GM23338 (cell line): ENCODE results near the gene TMEM92.

ENCODE experiments used
- CREB1 ChIP-seq: fragments of 250-450 bp; sonication (Bioruptor Pico); IDR thresholded peaks from 2 replicates; pipeline ENCODE4 v1.5.0; 2020; ENCODE audit warnings: low read depth, mild to moderate bottlenecking, moderate library complexity
- CTCF ChIP-seq, 2 experiments: fragments of 200-600 bp in 1 of 2; sonication (generic) in 1 of 2; conservative IDR thresholded peaks; 2 replicates each; pipeline versions ENCODE4 v1.5.1 to v1.6.1; 2016 to 2017; ENCODE audit warnings: antibody characterized with exemption in 2 of 2, low read depth in 2 of 2, mild to moderate bottlenecking in 2 of 2, moderate library complexity in 1 of 2
- EZH2 ChIP-seq: fragments of 200-600 bp; sonication (generic); IDR thresholded peaks from one replicate; pipeline ENCODE4 v1.8.0; 2017; ENCODE audit warnings: antibody characterized with exemption, mild to moderate bottlenecking, low read depth; ENCODE audit not compliant: unreplicated experiment
- EZH2phosphoT487 ChIP-seq: fragments of 200-600 bp; sonication (generic); IDR thresholded peaks from one replicate; pipeline ENCODE4 v1.8.1; 2018; ENCODE audit warnings: antibody characterized with exemption; ENCODE audit not compliant: unreplicated experiment
- JUNB ChIP-seq: IDR thresholded peaks from one replicate; pipeline ENCODE4 v1.6.1; 2016; ENCODE audit warnings: antibody characterized with exemption; ENCODE audit not compliant: unreplicated experiment
- NANOG ChIP-seq: IDR thresholded peaks from 2 replicates; pipeline ENCODE4 v1.6.1; 2016; ENCODE audit warnings: antibody characterized with exemption, borderline replicate concordance
- POLR2AphosphoS5 ChIP-seq: IDR thresholded peaks from 2 replicates; pipeline ENCODE4 v1.6.1; 2016; ENCODE audit warnings: antibody characterized with exemption, low read depth
- REST ChIP-seq: IDR thresholded peaks from one replicate; pipeline ENCODE4 v1.6.1; 2018; ENCODE audit warnings: antibody characterized with exemption; ENCODE audit not compliant: unreplicated experiment
- STAT1 ChIP-seq: IDR thresholded peaks from one replicate; pipeline ENCODE4 v1.6.1; 2016; ENCODE audit warnings: antibody characterized with exemption; ENCODE audit not compliant: unreplicated experiment
- ZNF114 ChIP-seq: fragments of 250-450 bp; sonication (Bioruptor Pico); IDR thresholded peaks from 2 replicates; pipeline ENCODE4 v1.5.0; 2020; ENCODE audit warnings: mild to moderate bottlenecking, moderate library complexity
- ZNF331 ChIP-seq: fragments of 250-450 bp; sonication (Bioruptor Pico); IDR thresholded peaks from 2 replicates; pipeline ENCODE4 v1.5.0; 2020; ENCODE audit warnings: low read depth, mild to moderate bottlenecking, moderate library complexity
- TF ChIP-seq, protein P1 (sequence below): IDR thresholded peaks from 2 replicates; pipeline ENCODE4 v1.6.1; 2016; ENCODE audit warnings: antibody characterized with exemption

- TF ChIP-seq POLR2AphosphoS5 (no peak), CTCF (conservative IDR thresholded peaks at IDR 0.05; ENCODE audit: low read depth in 2 of 2) (no peak), CREB1 (no peak), JUNB (no peak), EZH2 (no peak), STAT1 (no peak), REST (no peak), EZH2phosphoT487 (no peak), ZNF114 (CRISPR knock-in tag) (no peak), NANOG (no peak), ZNF331 (CRISPR knock-in tag) (no peak)
- TF ChIP-seq, protein P1, sequence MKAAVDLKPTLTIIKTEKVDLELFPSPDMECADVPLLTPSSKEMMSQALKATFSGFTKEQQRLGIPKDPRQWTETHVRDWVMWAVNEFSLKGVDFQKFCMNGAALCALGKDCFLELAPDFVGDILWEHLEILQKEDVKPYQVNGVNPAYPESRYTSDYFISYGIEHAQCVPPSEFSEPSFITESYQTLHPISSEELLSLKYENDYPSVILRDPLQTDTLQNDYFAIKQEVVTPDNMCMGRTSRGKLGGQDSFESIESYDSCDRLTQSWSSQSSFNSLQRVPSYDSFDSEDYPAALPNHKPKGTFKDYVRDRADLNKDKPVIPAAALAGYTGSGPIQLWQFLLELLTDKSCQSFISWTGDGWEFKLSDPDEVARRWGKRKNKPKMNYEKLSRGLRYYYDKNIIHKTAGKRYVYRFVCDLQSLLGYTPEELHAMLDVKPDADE, result no peak
Measured at GRCh38 chr17:50289991-50290702, 15.9 kb downstream of the TMEM92 start.
